ENCODE measurements around the gene PAX6.

PAX6 gene

DNA sequence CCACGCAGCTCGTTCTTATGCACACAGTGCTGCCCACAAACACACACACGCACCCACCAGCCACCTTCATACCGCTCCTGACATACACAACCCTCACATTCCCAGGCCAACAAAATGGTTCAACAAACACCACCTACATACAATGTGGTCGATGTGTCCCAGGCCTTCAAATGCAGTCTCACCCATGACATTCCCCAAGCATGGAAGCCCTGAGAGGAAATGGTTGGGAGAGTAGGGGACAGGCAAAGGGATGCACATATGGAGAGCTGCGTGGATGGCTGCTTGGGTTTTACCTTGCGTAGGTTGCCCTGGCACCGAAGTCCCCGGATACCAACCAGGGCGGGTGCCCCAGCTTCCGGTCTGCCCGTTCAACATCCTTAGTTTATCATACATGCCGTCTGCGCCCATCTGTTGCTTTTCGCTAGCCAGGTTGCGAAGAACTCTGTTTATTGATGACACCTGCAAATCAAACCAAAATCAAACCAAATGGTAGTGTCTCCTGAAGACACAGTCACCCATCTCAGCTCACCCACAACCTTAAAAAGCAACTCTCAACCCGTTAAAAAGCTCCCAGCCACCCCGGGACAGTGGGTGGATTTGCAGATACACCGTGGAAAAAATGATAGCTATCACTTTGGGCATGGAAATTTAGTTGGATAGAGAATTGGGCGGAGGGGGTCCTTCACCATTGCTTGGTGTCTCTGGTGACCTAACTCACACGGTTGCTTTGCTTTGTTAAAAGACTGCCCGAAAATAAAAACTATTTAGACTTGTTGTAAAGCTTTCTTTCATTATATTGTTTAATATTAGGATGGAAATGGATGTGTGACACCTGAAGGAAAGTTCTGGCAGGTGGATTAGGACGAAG lies 10.5 kb downstream of the PAX6 start:
- TF ChIP-seq, protein P1, sequence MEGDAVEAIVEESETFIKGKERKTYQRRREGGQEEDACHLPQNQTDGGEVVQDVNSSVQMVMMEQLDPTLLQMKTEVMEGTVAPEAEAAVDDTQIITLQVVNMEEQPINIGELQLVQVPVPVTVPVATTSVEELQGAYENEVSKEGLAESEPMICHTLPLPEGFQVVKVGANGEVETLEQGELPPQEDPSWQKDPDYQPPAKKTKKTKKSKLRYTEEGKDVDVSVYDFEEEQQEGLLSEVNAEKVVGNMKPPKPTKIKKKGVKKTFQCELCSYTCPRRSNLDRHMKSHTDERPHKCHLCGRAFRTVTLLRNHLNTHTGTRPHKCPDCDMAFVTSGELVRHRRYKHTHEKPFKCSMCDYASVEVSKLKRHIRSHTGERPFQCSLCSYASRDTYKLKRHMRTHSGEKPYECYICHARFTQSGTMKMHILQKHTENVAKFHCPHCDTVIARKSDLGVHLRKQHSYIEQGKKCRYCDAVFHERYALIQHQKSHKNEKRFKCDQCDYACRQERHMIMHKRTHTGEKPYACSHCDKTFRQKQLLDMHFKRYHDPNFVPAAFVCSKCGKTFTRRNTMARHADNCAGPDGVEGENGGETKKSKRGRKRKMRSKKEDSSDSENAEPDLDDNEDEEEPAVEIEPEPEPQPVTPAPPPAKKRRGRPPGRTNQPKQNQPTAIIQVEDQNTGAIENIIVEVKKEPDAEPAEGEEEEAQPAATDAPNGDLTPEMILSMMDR (IDR thresholded peaks at IDR 0.05; ENCODE audit: low read depth, low read length), result no peak
- H3K4me1 ChIP-seq, result no peaks in the 10 kb centered on the region
- H3K27me3 ChIP-seq, result peaks cover 80% of the 10 kb centered on the region
- no peaks in the 10 kb centered on the region for H3K36me3 ChIP-seq
- no peaks in the 10 kb centered on the region for H3K9me3 ChIP-seq
- no peak overlapping the region for H3K4me3 ChIP-seq (ENCODE audit: low read depth, low read length)
- DNase-seq, result no peak

DNA sequence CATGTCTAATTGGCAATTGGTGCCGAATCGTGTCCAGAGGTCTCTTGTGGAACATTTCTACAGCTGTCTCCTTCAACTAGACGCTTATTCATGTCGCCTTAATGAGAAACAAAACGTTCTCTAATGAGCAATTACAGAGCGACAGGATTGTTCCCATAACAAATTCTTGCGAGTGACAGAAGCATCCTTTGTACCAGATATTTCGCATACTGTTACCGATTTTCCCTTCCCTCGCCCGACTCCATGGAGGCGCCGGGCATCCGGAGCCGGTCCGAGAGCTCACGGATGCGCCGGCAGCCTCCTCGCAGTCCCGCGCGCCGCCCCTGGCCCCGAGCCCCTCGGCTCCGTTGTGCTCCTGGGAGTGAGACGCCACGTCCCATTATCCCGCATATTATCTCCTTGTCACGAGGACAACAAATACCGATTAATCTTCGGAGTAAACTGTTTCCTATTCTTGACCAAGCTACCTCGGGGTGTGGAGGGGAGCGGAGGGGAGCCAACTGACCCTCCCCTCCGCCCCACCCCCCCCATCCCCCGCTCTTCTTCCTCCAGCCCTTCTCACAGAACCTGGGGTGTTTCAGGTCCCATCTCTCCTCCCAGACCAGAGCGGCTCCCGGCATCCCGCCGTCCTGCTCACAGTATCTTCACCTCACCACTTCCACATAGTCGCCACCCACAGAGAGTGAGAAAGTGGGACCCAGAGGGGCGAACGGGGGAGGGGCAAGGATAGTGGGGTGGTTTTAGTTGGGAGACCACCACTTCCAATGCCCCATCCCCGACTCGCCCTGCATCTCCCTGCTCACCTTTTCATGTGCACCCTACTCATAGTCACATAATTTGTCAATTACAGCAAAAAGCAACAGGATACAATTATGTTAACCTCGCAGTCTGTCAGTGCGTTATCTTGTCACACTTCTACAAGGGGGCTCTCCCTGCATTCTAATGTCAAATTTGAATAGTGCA lies 11.4 kb downstream of the PAX6 start:
- Histone ChIP-seq H3K4me1 (no peaks in the 10 kb centered on the region), H3K9me3 (no peaks in the 10 kb centered on the region), H3K36me3 (no peaks in the 10 kb centered on the region), H3K27me3 (peaks cover 71% of the 10 kb centered on the region), H3K4me3 (ENCODE audit: low read depth, low read length) (no peak overlapping the region)
- DNase-seq, result no peak
- TF ChIP-seq, protein P1 (IDR thresholded peaks at IDR 0.05; ENCODE audit: low read depth, low read length), result no peak

DNA sequence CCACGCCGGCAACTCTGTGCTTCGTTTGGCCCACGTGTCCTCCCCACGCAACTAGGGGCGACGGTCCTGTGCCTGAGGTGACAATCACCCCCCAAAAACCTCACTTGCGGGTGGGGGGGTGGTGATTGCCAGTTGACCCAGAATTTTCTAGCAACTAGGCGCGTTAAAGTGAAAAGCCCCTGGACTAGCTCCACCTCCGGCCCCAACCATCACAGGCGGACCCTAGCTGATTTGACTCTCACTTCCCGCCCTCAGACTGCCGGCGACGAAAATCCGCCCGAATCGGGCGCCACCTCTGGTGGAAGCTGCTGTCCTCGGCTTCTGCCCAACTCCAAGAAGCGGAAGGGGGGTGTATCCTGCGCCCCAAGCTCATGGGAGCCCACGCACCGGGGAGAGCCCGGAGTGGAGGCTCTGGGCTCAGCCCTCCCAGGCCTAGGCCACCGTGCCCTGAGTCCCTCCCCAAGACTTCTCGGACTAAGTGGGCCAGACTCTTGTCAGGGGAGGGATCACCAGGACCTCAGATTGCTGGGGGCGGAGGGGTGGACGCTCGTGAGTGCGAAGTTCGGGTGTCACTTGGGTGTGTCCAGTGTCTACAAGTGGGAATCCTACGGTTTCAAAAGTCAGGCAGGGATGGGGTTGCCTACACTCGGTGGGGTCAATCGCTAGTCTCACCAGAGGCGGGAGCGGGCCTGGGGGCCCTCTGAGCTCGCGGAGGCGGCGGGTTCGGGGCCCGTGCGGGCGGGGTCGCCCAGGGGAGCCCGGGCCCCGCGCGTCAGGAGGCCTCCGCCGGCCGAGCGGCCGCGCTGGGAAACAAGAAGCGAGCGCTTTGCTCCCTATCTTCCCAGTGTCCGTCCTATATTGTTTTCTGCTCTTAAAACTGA lies 12.3 kb downstream of the PAX6 start:
- Histone ChIP-seq H3K9me3 (no peaks in the 10 kb centered on the region), H3K4me3 (ENCODE audit: low read depth, low read length) (no peak overlapping the region), H3K27me3 (peaks cover 62% of the 10 kb centered on the region), H3K4me1 (no peaks in the 10 kb centered on the region), H3K36me3 (no peaks in the 10 kb centered on the region)
- DNase-seq, result no peak
- TF ChIP-seq, protein P1 (IDR thresholded peaks at IDR 0.05; ENCODE audit: low read depth, low read length), result no peak

DNA sequence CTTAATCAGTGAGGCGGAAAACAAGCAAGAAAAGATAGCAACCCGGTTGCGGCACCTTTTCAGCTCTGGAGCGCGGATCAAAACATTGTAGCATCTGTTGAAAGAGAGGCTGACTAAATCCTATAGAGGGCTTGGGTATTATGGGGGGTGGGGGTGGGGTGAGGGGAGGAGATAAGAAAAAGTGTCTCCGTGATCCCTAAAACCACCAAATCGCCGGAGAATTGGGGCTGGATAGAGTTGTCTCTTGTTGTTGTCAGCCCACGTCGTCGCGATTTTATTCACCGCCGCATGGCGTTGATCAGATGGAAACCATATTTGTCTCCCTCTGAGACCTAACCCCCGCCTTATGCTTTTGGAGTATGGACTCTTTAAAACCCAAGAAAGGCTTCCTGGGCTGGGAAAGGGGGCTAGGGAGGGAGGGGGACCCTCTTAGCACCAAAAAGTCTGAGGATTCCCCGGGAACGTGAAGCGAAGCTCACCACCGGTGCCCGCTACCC lies 13.0 kb downstream of the PAX6 start:
- Histone ChIP-seq H3K27me3 (peaks cover 55% of the 10 kb centered on the region), H3K9me3 (no peaks in the 10 kb centered on the region), H3K36me3 (no peaks in the 10 kb centered on the region), H3K4me1 (no peaks in the 10 kb centered on the region), H3K4me3 (ENCODE audit: low read depth, low read length) (no peak overlapping the region)
- no peak for DNase-seq
- TF ChIP-seq, protein P1 (IDR thresholded peaks at IDR 0.05; ENCODE audit: low read depth, low read length), result no peak

DNA sequence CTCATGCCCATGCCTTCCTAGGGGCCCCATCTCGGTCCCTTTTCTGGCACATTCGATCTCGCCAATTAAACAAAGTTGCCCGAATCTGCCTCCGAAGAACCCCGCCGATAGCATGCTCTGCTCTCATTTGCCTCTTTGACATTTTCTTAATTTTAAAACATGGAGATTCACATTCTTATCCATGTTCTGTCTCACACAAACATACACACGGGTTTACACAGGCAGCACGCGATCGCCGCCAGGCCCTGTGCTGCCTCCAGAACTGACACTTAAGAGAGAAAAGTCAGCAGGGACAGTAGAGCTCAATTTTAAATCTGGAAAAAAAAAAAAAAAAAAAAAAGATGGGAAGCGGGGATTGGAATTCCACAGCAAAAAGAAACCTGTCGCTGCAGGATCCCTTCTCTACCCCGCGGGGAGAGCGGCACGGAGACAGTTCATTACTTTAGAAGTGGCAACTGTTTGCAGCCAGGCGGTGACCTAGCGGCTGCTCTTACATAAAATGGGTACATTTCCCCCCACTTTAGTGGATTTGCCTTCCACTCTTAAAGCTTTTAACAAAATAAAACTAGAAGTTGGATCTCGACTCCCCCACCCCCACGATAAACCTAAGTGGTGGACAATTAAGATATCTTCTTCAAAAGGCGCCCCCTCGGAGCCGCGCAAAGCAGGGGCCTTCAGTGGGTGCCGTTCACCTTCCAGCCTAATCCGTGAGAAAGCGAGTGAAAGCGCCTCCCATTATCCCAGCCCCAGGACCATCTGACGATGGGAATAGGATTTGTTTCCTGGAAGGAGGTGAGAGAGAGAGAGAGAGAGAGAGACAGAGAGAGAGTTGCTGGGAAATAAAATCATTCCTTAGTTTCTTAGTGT lies 13.7 kb downstream of the PAX6 start:
- Histone ChIP-seq H3K4me1 (no peaks in the 10 kb centered on the region), H3K4me3 (ENCODE audit: low read depth, low read length) (no peak overlapping the region), H3K36me3 (no peaks in the 10 kb centered on the region), H3K9me3 (no peaks in the 10 kb centered on the region), H3K27me3 (peaks cover 49% of the 10 kb centered on the region)
- DNase-seq, result no peak
- TF ChIP-seq, protein P1 (IDR thresholded peaks at IDR 0.05; ENCODE audit: low read depth, low read length), result no peak
